Esophagus squamous epithelium (tissue), 5 donors: ENCODE results near the gene GALNT17. TPM values are rescaled to one million over a fixed set of nuclear protein-coding genes. Genes with fewer than 3 reads are reported as not detected.

Source experiments
- DNase-seq: peaks from one replicate; lab custom pipeline; 2025; lab: John Stamatoyannopoulos, UW
- H3K27ac ChIP-seq, 4 donors: fragments of 200-600 bp; sonication (generic); one replicate each; pipeline ENCODE4 v1.5.1; 2016 to 2019; ENCODE audit warnings: mild to moderate bottlenecking in 1 of 4
- H3K27me3 ChIP-seq, 4 donors: fragments of 200-600 bp; sonication (generic); 1 replicate in 3 of 4; 2 replicates in 1 of 4; pipeline versions ENCODE4 v1.5.1 to v1.6.0; 2017 to 2021; ENCODE audit warnings: antibody characterized with exemption in 1 of 4
- H3K36me3 ChIP-seq, 3 donors: fragments of 200-600 bp; sonication (generic); one replicate each; pipeline ENCODE4 v1.5.1; 2016 to 2019
- H3K4me1 ChIP-seq, 3 donors: fragments of 200-600 bp; sonication (generic); one replicate each; pipeline ENCODE4 v1.5.1; 2017 to 2019
- H3K4me3 ChIP-seq, 4 donors: fragments of 200-600 bp; sonication (generic); 1 replicate in 3 of 4; 2 replicates in 1 of 4; pipeline ENCODE4 v1.5.1; 2016 to 2019; ENCODE audit warnings: mild to moderate bottlenecking in 2 of 4, moderate library complexity in 1 of 4
- H3K9me3 ChIP-seq, 3 donors: fragments of 200-600 bp; sonication (generic); one replicate each; pipeline ENCODE4 v1.5.1; 2016 to 2019
- CTCF ChIP-seq, 6 experiments: fragments of 450-650 bp in 4 of 6; fragments of 200-600 bp in 2 of 6; sonication (generic) in 2 of 6; IDR thresholded peaks; one replicate each; pipeline ENCODE4 v1.5.1; 2016 to 2019; ENCODE audit warnings: antibody characterized with exemption in 6 of 6, mild to moderate bottlenecking in 4 of 6, moderate library complexity in 4 of 6
- POLR2A ChIP-seq, 4 donors: fragments of 450-650 bp; IDR thresholded peaks; one replicate each; pipeline ENCODE4 v1.6.1; 2017; ENCODE audit warnings: antibody characterized with exemption in 4 of 4, mild to moderate bottlenecking in 4 of 4, moderate library complexity in 3 of 4
- WGBS, 2 donors: methylation state at CpG; one replicate each; pipeline ENCODE4 v1.1.5; 2018; 5-methylcytosine and 5-hydroxymethylcytosine counted together
- intact Hi-C: fragments of 100-400 bp; cut with DNase I; formaldehyde crosslinking; loops from one replicate; pipeline ENCODE4 v1.15.0; 2022
- total RNA-seq, 4 donors: library from RNA; depleted of rRNA; stranded (reverse); fragments of >200 nt; gene quantifications; one replicate each; pipeline ENCODE4 v1.1.0, GENCODE V29; 2016
- donor health status: DM: yes; HTN: yes; CAD: no.

GALNT17 gene
- total RNA-seq, 4 donors from 2014 or later: 1.6 to 22.1 (median 2.5) TPM

- TF ChIP-seq POLR2A (IDR thresholded peaks at IDR 0.05): no peak
- no peak for TF ChIP-seq CTCF (IDR thresholded peaks at IDR 0.05)
- H3K4me1 ChIP-seq: no peaks in the 10 kb centered on the region
- H3K27ac ChIP-seq: no peak overlapping the region
- H3K4me3 ChIP-seq: no peak overlapping the region
- no peak for DNase-seq
- WGBS, 2 donors: 50 to 66% methylated on average over 3 of the region's 3 CpGs
- no peaks in the 10 kb centered on the region for H3K36me3 ChIP-seq
- H3K27me3 ChIP-seq: no peaks in the 10 kb centered on the region
- peaks cover 0 to 9% (median 0%) of the 10 kb centered on the region in 3 donors for H3K9me3 ChIP-seq
- intact Hi-C loops: no loop called here
These were observed 277.7 kb downstream of the GALNT17 start for GRCh38 chr7:71409550-71410157.

GRCh38 chr7:71411475-71411874 is 279.5 kb downstream of the GALNT17 start:
- Histone ChIP-seq H3K27me3 (no peaks in the 10 kb centered on the region), H3K4me3 (no peak overlapping the region), H3K36me3 (no peaks in the 10 kb centered on the region), H3K27ac (no peak overlapping the region), H3K4me1 (no peaks in the 10 kb centered on the region), H3K9me3 (peaks cover 0 to 9% (median 0%) of the 10 kb centered on the region in 3 donors)
- WGBS, 2 donors: 81 to 87% methylated on average over 3 of the region's 3 CpGs
- intact Hi-C loops: no loop called here
- TF ChIP-seq POLR2A (IDR thresholded peaks at IDR 0.05) (no peak), CTCF (IDR thresholded peaks at IDR 0.05) (no peak)
- no peak for DNase-seq

GRCh38 chr7:71414490-71414889 is 282.5 kb downstream of the GALNT17 start:
- 31 to 64% methylated on average over 6 of the region's 6 CpGs for WGBS, 2 donors
- DNase-seq: no peak

GRCh38 chr7:71419546-71420337 is 287.8 kb downstream of the GALNT17 start:
- DNase-seq: no peak
- H3K36me3 ChIP-seq: no peaks in the 10 kb centered on the region
- no peaks in the 10 kb centered on the region for H3K27me3 ChIP-seq
- 72 to 78% methylated on average over 10 to 12 of the region's 12 CpGs for WGBS, 2 donors
- H3K4me1 ChIP-seq: no peaks in the 10 kb centered on the region
- intact Hi-C loops: no loop called here
- no peak overlapping the region for H3K4me3 ChIP-seq
- TF ChIP-seq CTCF (IDR thresholded peaks at IDR 0.05) (no peak), POLR2A (IDR thresholded peaks at IDR 0.05) (no peak)
- peaks cover 0 to 5% (median 0%) of the 10 kb centered on the region in 3 donors for H3K9me3 ChIP-seq
- no peak overlapping the region for H3K27ac ChIP-seq

More at GRCh38 chr7:71414490-71414889, 282.5 kb downstream of the GALNT17 start:
- Histone ChIP-seq H3K27ac (no peak overlapping the region), H3K36me3 (no peaks in the 10 kb centered on the region), H3K4me1 (no peaks in the 10 kb centered on the region), H3K4me3 (no peak overlapping the region), H3K27me3 (no peaks in the 10 kb centered on the region), H3K9me3 (peaks cover 0 to 5% (median 0%) of the 10 kb centered on the region in 3 donors)
- TF ChIP-seq POLR2A (IDR thresholded peaks at IDR 0.05) (no peak), CTCF (IDR thresholded peaks at IDR 0.05) (no peak)
- intact Hi-C loops: no loop called here

- Histone ChIP-seq H3K4me3 (no peak overlapping the region), H3K4me1 (no peaks in the 10 kb centered on the region), H3K27me3 (no peaks in the 10 kb centered on the region), H3K27ac (no peak overlapping the region), H3K36me3 (no peaks in the 10 kb centered on the region), H3K9me3 (peaks cover 0 to 5% (median 0%) of the 10 kb centered on the region in 3 donors)
- TF ChIP-seq POLR2A (IDR thresholded peaks at IDR 0.05) (no peak), CTCF (IDR thresholded peaks at IDR 0.05) (no peak)
- intact Hi-C loops: no loop called here
- no peak for DNase-seq
- WGBS, 2 donors: 66 to 81% methylated on average over 2 of the region's 2 CpGs
These were observed 290.2 kb downstream of the GALNT17 start for GRCh38 chr7:71422104-71422503.
